NT2/D1 (cell line): ENCODE data around the gene SCYGR4.
"Not testable (repeated sequence)": the region's sequence is repeated elsewhere in the genome, so short reads cannot be mapped to it uniquely, and the experiment has no call there.

Experiments used
- SUZ12 ChIP-seq: IDR thresholded peaks from 2 replicates; pipeline ENCODE4 v1.6.1; 2011; ENCODE audit not compliant: insufficient read length, insufficient read depth; ENCODE audit errors: extremely low read depth
- YY1 ChIP-seq: IDR thresholded peaks from 2 replicates; pipeline ENCODE4 v1.6.1; 2011; ENCODE audit not compliant: insufficient read length, insufficient read depth
- ZNF274 ChIP-seq: IDR thresholded peaks from 2 replicates; pipeline ENCODE4 v1.6.1; 2011; ENCODE audit warnings: mild to moderate bottlenecking, low read depth, low read length

DNA sequence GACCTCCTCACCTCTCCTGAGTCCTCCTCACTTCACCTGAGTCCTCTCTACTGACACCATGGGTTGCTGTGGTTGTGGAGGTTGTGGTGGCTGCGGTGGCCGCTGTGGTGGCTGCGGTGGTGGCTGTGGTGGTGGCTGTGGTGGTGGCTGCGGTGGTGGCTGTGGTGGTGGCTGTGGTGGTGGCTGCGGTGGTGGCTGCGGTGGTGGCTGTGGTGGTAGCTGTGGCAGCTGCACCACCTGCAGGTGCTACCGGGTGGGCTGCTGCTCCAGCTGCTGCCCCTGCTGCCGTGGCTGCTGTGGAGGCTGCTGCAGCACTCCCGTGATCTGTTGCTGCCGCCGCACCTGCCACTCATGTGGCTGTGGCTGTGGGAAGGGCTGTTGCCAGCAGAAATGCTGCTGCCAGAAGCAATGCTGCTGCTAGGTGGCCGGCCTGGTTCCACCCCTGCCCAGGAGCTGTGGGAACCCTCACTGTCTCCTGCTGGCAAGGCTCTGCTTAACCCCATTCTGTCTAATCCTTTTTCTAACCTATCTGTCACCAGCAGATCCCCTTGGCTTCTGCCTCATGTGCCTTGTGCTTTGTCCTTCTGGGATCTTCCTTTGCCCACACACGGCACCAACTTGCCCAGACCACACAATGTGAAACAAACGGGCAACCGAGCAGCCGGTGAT, 18.3 kb upstream of the SCYGR4 start, which contains the start of gene SCYGR2:
- not testable (repeated sequence) for TF ChIP-seq ZNF274, YY1, SUZ12
